Measurements from ENCODE around the gene UBA1. TPM values are rescaled to one million over a fixed set of nuclear protein-coding genes. Genes with fewer than 3 reads are reported as not detected.

UBA1 gene
- polyA plus RNA-seq, 2 of the 4 experiments (the other 2 are of a cell fraction): 160 to 192 TPM

GRCh38 chrX:47217852-47218279, 24.2 kb downstream of the UBA1 start:
- CTCF ChIA-PET: interaction anchor here (0.9 to 1.1 kb wide), 4 partner anchors 16 to 305 kb away, joined by 3 to 4 read pairs (median 3); no protein-coding TSS in a partner anchor
- TF ChIP-seq BCL3 (IDR thresholded peaks at IDR 0.05) (no peak), RARB (CRISPR knock-in tag; IDR thresholded peaks at IDR 0.05) (no peak), USF2 (IDR thresholded peaks at IDR 0.05) (no peak), ESRRA (IDR thresholded peaks at IDR 0.05; ENCODE audit: borderline replicate concordance, low read length) (no peak), HOXA7 (CRISPR knock-in tag; IDR thresholded peaks at IDR 0.05) (no peak), SMC3 (IDR thresholded peaks at IDR 0.05) (no peak), KDM1A (IDR thresholded peaks at IDR 0.05; ENCODE audit: low read depth) (no peak), REST (IDR thresholded peaks at IDR 0.05) (no peak), BHLHE40 (IDR thresholded peaks at IDR 0.05; ENCODE audit: low read depth, low read length) (no peak), PHF8 (IDR thresholded peaks at IDR 0.05; ENCODE audit: borderline replicate concordance, low read depth) (0 out of 2 replicates have a peak, but pooled peaks have one; percentile 9), ZNF302 (CRISPR knock-in tag; IDR thresholded peaks at IDR 0.05) (no peak), MAZ (IDR thresholded peaks at IDR 0.05; ENCODE audit: borderline replicate concordance, low read depth, low read length) (no peak), HES2 (IDR thresholded peaks at IDR 0.05) (no peak), JUNB (IDR thresholded peaks at IDR 0.05) (no peak), POLR2A (IDR thresholded peaks at IDR 0.05; ENCODE audit: low read length) (peak; percentile 21), CHD2 (IDR thresholded peaks at IDR 0.05; ENCODE audit: low read length, partially characterized antibody) (no peak), EHMT2 (IDR thresholded peaks at IDR 0.05; ENCODE audit: low read depth) (no peak), KDM5A (IDR thresholded peaks at IDR 0.05) (no peak), POLR2AphosphoS2 (conservative IDR thresholded peaks at IDR 0.05; ENCODE audit: low read length) (peak; percentile 35; the same call in 1 of the 2 replicates), PBX3 (IDR thresholded peaks at IDR 0.05) (peak; percentile 88), ZC3H11A (IDR thresholded peaks at IDR 0.05) (no peak), ELK1 (IDR thresholded peaks at IDR 0.05; ENCODE audit: low read depth, low read length) (no peak)
- peak overlapping the region; percentile 98 for H3K4me2 ChIP-seq
- H3K27ac ChIP-seq: peak overlapping the region; percentile 100
- H3K4me3 ChIP-seq: peak overlapping the region; percentile 100
- FAIRE-seq (peak; percentile 13), ATAC-seq (peak; percentile 81 to 92), DNase-seq (ENCODE audit: low read depth in 1 of 2, low spot score in 1 of 2) (peak; percentile 90 to 99)
- no peaks in the 10 kb centered on the region for H3K9me3 ChIP-seq
- POLR2A ChIA-PET: interaction anchor here (0.6 to 3.5 kb wide), 15 partner anchors 10 to 1380 kb away, joined by 3 to 43 read pairs (median 4); partner anchors contain the start of genes ELK1, NDUFB11, RBM10 and USP11
- under 1% methylated on average over 18 of the region's 31 CpGs for WGBS (ENCODE audit: missing lambda C conversion rate)
- peaks cover 28% of the 10 kb centered on the region for H3K4me1 ChIP-seq

Data from A549 (cell line).